H1 (cell line): Measurements from ENCODE around the gene PIGT. TPM values are rescaled to one million over a fixed set of nuclear protein-coding genes. Genes with fewer than 3 reads are reported as not detected.

ENCODE experiments used
- CTCF ChIA-PET: fragments of 300-600 bp; sonication (Branson Sonifier 250); formaldehyde crosslinking; loops from one replicate; lab custom pipeline; 2021; ENCODE audit not compliant: partially characterized antibody; lab: Charles Lee
- POLR2A ChIA-PET: fragments of 300-600 bp; sonication (Branson Sonifier 250); formaldehyde crosslinking; loops from one replicate; lab custom pipeline; 2021; ENCODE audit warnings: inconsistent platforms; ENCODE audit not compliant: partially characterized antibody; lab: Charles Lee
- DNase-seq, 2 experiments: peaks; one replicate each; pipeline versions ENCODE4 v3.0.0 to v3.0.0-alpha.2; 2010 to 2022; ENCODE audit warnings: low spot score in 2 of 2, low read depth in 1 of 2, mixed read lengths in 1 of 2
- FAIRE-seq: peaks from 2 replicates; lab custom pipeline; 2011; peaks lifted over from hg19 to GRCh38; lab: Jason Lieb, UNC
- H2AFZ ChIP-seq: 2 replicates; pipeline ENCODE4 v1.8.1; 2012; ENCODE audit warnings: low read length, inconsistent platforms
- H2AK5ac ChIP-seq: 2 replicates; pipeline ENCODE4 v1.6.1; 2013; ENCODE audit warnings: low read depth, low read length
- H2BK120ac ChIP-seq: replicated peaks from 2 replicates; pipeline ENCODE3; 2013; ENCODE audit warnings: low read depth, low read length, inconsistent platforms
- H2BK12ac ChIP-seq: 2 replicates; pipeline ENCODE4 v1.6.1; 2013; ENCODE audit warnings: low read depth, low read length
- H2BK15ac ChIP-seq: 2 replicates; pipeline ENCODE4 v1.6.1; 2013; ENCODE audit warnings: low read length
- H2BK20ac ChIP-seq: 2 replicates; pipeline ENCODE4 v1.6.1; 2013; ENCODE audit warnings: low read length
- H2BK5ac ChIP-seq: 2 replicates; pipeline ENCODE4 v1.6.1; 2013; ENCODE audit warnings: low read depth, low read length
- H3K14ac ChIP-seq: 2 replicates; pipeline ENCODE4 v1.6.1; 2013; ENCODE audit warnings: inconsistent platforms; ENCODE audit not compliant: insufficient read length
- H3K18ac ChIP-seq: 2 replicates; pipeline ENCODE4 v1.6.1; 2013; ENCODE audit warnings: low read length; ENCODE audit errors: extremely low read depth
- H3K23ac ChIP-seq: 2 replicates; pipeline ENCODE4 v1.6.1; 2013; ENCODE audit warnings: inconsistent platforms; ENCODE audit not compliant: insufficient read length
- H3K23me2 ChIP-seq: 2 replicates; pipeline ENCODE4 v1.6.1; 2013; ENCODE audit warnings: low read depth, low read length
- H3K27ac ChIP-seq: 2 replicates; pipeline ENCODE4 v1.6.1; 2011; ENCODE audit warnings: low read depth, low read length, inconsistent platforms
- H3K27me3 ChIP-seq, 4 experiments: replicated peaks in 1 of 4; 1 replicate in 1 of 4; 2 replicates in 3 of 4; pipeline versions ENCODE4 v1.6.1 to v1.8.1; 2011 to 2013; ENCODE audit warnings: low read length in 3 of 4, mild to moderate bottlenecking in 3 of 4, inconsistent platforms in 2 of 4, mixed read lengths in 2 of 4, moderate library complexity in 1 of 4; ENCODE audit not compliant: control insufficient read depth in 3 of 4, insufficient read depth in 3 of 4; ENCODE audit errors: extremely low read depth in 1 of 4
- H3K36me3 ChIP-seq, 4 experiments: 2 replicates each; pipeline versions ENCODE4 v1.6.1 to v1.8.1; 2011 to 2013; ENCODE audit warnings: mild to moderate bottlenecking in 4 of 4, low read length in 3 of 4, moderate library complexity in 2 of 4, control low read depth in 1 of 4, inconsistent platforms in 1 of 4; ENCODE audit not compliant: insufficient read depth in 4 of 4, control insufficient read depth in 2 of 4
- H3K4ac ChIP-seq: replicated peaks from 2 replicates; pipeline ENCODE3; 2013; ENCODE audit warnings: low read length, low read depth, mixed read lengths, inconsistent platforms; ENCODE audit not compliant: insufficient read length
- H3K4me1 ChIP-seq, 4 experiments: replicated peaks in 1 of 4; 1 replicate in 1 of 4; 2 replicates in 3 of 4; pipeline versions ENCODE4 v1.6.1 to v1.8.1; 2011 to 2013; ENCODE audit warnings: low read length in 3 of 4, inconsistent platforms in 2 of 4, mixed read lengths in 1 of 4; ENCODE audit not compliant: insufficient read depth in 4 of 4, control insufficient read depth in 3 of 4
- H3K4me2 ChIP-seq, 2 experiments: 2 replicates each; pipeline versions ENCODE4 v1.6.1 to v1.8.1; 2011 to 2013; ENCODE audit warnings: low read depth in 2 of 2, low read length in 2 of 2, control low read depth in 1 of 2, inconsistent platforms in 1 of 2, mild to moderate bottlenecking in 1 of 2; ENCODE audit not compliant: insufficient read depth in 1 of 2
- H3K4me3 ChIP-seq, 4 experiments: fragments of 200-600, 300-600 bp in 1 of 4; sonication (generic), shearing (Covaris generic), sonication (Bioruptor Twin) in 1 of 4; 2 replicates each; pipeline versions ENCODE4 v1.5.1 to v1.8.1; 2011 to 2016; ENCODE audit warnings: low read length in 4 of 4, low read depth in 3 of 4, control low read depth in 2 of 4, inconsistent platforms in 2 of 4, mild to moderate bottlenecking in 2 of 4, mixed read lengths in 1 of 4, moderate library complexity in 1 of 4; ENCODE audit not compliant: insufficient read depth in 2 of 4; ENCODE audit errors: extremely low read depth in 1 of 4
- H3K56ac ChIP-seq: replicated peaks from 2 replicates; pipeline ENCODE3; 2013; ENCODE audit warnings: low read depth, mild to moderate bottlenecking, mixed read lengths, low read length, inconsistent platforms; ENCODE audit not compliant: insufficient read length
- H3K79me1 ChIP-seq: 2 replicates; pipeline ENCODE4 v1.6.1; 2013; ENCODE audit warnings: low read depth, low read length, control low read depth
- H3K79me2 ChIP-seq, 2 experiments: 2 replicates each; pipeline versions ENCODE4 v1.6.1 to v1.8.1; 2012 to 2013; ENCODE audit warnings: low read length in 2 of 2, mild to moderate bottlenecking in 2 of 2, inconsistent platforms in 1 of 2; ENCODE audit not compliant: insufficient read depth in 2 of 2, control insufficient read depth in 1 of 2
- H3K9ac ChIP-seq, 4 experiments: replicated peaks in 1 of 4; 1 replicate in 1 of 4; 2 replicates in 3 of 4; pipeline versions ENCODE4 v1.6.1 to v1.8.1; 2011 to 2013; ENCODE audit warnings: low read depth in 3 of 4, low read length in 3 of 4, control low read depth in 2 of 4, mild to moderate bottlenecking in 2 of 4, moderate library complexity in 2 of 4, inconsistent platforms in 1 of 4; ENCODE audit errors: extremely low read depth in 1 of 4
- H3K9me3 ChIP-seq, 2 experiments: 2 replicates each; pipeline versions ENCODE4 v1.6.1 to v1.8.1; 2012 to 2013; ENCODE audit warnings: mild to moderate bottlenecking in 2 of 2, moderate library complexity in 2 of 2, control low read depth in 1 of 2, inconsistent platforms in 1 of 2, low read depth in 1 of 2, low read length in 1 of 2, mixed read lengths in 1 of 2; ENCODE audit not compliant: insufficient read depth in 2 of 2
- H4K20me1 ChIP-seq, 2 experiments: replicated peaks in 1 of 2; 2 replicates each; pipeline versions ENCODE3 to v1.8.1; 2011 to 2013; ENCODE audit warnings: inconsistent platforms in 2 of 2, low read length in 2 of 2, mild to moderate bottlenecking in 1 of 2; ENCODE audit not compliant: insufficient read depth in 2 of 2, control insufficient read depth in 1 of 2
- H4K5ac ChIP-seq: 2 replicates; pipeline ENCODE4 v1.6.1; 2013; ENCODE audit warnings: low read length, low read depth, mixed read lengths, inconsistent platforms; ENCODE audit not compliant: insufficient read length
- H4K8ac ChIP-seq: 2 replicates; pipeline ENCODE4 v1.8.0; 2013; ENCODE audit warnings: mild to moderate bottlenecking, moderate library complexity, low read length, inconsistent platforms; ENCODE audit not compliant: insufficient read depth; ENCODE audit errors: extremely low read depth
- H4K91ac ChIP-seq: replicated peaks from 2 replicates; pipeline ENCODE3; 2013; ENCODE audit warnings: low read length, mixed read lengths, inconsistent platforms; ENCODE audit not compliant: insufficient read length
- ATF3 ChIP-seq: IDR thresholded peaks from 2 replicates; pipeline ENCODE4 v1.6.1; 2011; ENCODE audit warnings: low read depth, mild to moderate bottlenecking, low read length; ENCODE audit not compliant: insufficient read depth
- BCL11A ChIP-seq, 2 experiments: IDR thresholded peaks; one replicate each; pipeline ENCODE4 v1.6.1; 2011; ENCODE audit warnings: low read depth in 2 of 2, low read length in 2 of 2, mild to moderate bottlenecking in 2 of 2
- CBX8 ChIP-seq: fragments of 300-800, 300-1000 bp; sonication (generic); IDR thresholded peaks from 2 replicates; pipeline ENCODE4 v1.7.1; 2016; ENCODE audit warnings: low read depth, low read length, borderline replicate concordance
- CTBP2 ChIP-seq: IDR thresholded peaks from 2 replicates; pipeline ENCODE4 v1.7.0; 2011; ENCODE audit warnings: borderline replicate concordance, mild to moderate bottlenecking, moderate library complexity, mixed read lengths, low read length; ENCODE audit not compliant: insufficient read depth, insufficient read length
- FOSL1 ChIP-seq: IDR thresholded peaks from 2 replicates; pipeline ENCODE4 v1.6.1; 2011; ENCODE audit warnings: mild to moderate bottlenecking, low read depth, low read length, moderate library complexity; ENCODE audit not compliant: insufficient read depth
- GTF2F1 ChIP-seq: IDR thresholded peaks from 2 replicates; pipeline ENCODE4 v1.6.1; 2012; ENCODE audit warnings: low read depth, low read length, improper control_type of control experiment, borderline replicate concordance
- RFX5 ChIP-seq: IDR thresholded peaks from 2 replicates; pipeline ENCODE4 v1.6.1; 2011; ENCODE audit warnings: low read depth, low read length, improper control_type of control experiment, borderline replicate concordance
- SIX5 ChIP-seq: IDR thresholded peaks from 2 replicates; pipeline ENCODE4 v1.6.1; 2011; ENCODE audit warnings: mild to moderate bottlenecking, low read depth, low read length
- SRF ChIP-seq: IDR thresholded peaks from 2 replicates; pipeline ENCODE4 v1.6.1; 2011; ENCODE audit warnings: mild to moderate bottlenecking, low read depth, low read length, moderate library complexity
- TBP ChIP-seq: IDR thresholded peaks from 2 replicates; pipeline ENCODE4 v1.6.1; 2011; ENCODE audit warnings: low read depth, low read length, improper control_type of control experiment
- ZNF274 ChIP-seq: IDR thresholded peaks from 2 replicates; pipeline ENCODE4 v1.7.0; 2012; ENCODE audit warnings: low read length, borderline replicate concordance; ENCODE audit errors: extremely low read depth
- WGBS, 2 experiments: shearing (Covaris generic) in 1 of 2; methylation state at CpG; one replicate each; pipeline versions ENCODE4 v1.1.6 to v1.1.7; 2013 to 2015; ENCODE audit warnings: low lambda C conversion rate in 2 of 2, mixed read lengths in 2 of 2, inconsistent platforms in 1 of 2, low coverage in 1 of 2, missing lambda C conversion rate in 1 of 2; ENCODE audit not compliant: insufficient replicate concordance in 2 of 2, insufficient coverage in 1 of 2, insufficient read length in 1 of 2; ENCODE audit errors: extremely low coverage in 1 of 2, missing lambda C conversion rate in 1 of 2; 5-methylcytosine and 5-hydroxymethylcytosine counted together
- polyA plus RNA-seq, 7 experiments: library from polyadenylated mRNA; depleted of rRNA in 3 of 7; stranded (reverse) in 5 of 7; unstranded in 2 of 7; fragments of >200 nt in 5 of 7; fragments of 200-250 nt in 2 of 7; gene quantifications; 1 replicate in 5 of 7; 2 replicates in 1 of 7; 4 replicates in 1 of 7; pipeline versions ENCODE4 v1.2.1 to v1.2.3, GENCODE V29; 2011 to 2013; ENCODE audit warnings: missing spikeins in 2 of 7, mixed read lengths in 2 of 7
- total RNA-seq: library from RNA; stranded (reverse); fragmentation: NEBNext Ultra II Directional; extraction: Animal tissue kit (Norgen Biotek cat#: 25700); gene quantifications from 2 replicates; pipeline ENCODE4 v1.2.1, GENCODE V29; 2021

The PIGT gene
- total and polyA plus RNA-seq, 2 of the 8 experiments (the other 6 are each of a cell fraction or from before 2014, with no cell fraction given) = 66.0 to 89.7 TPM

DNA sequence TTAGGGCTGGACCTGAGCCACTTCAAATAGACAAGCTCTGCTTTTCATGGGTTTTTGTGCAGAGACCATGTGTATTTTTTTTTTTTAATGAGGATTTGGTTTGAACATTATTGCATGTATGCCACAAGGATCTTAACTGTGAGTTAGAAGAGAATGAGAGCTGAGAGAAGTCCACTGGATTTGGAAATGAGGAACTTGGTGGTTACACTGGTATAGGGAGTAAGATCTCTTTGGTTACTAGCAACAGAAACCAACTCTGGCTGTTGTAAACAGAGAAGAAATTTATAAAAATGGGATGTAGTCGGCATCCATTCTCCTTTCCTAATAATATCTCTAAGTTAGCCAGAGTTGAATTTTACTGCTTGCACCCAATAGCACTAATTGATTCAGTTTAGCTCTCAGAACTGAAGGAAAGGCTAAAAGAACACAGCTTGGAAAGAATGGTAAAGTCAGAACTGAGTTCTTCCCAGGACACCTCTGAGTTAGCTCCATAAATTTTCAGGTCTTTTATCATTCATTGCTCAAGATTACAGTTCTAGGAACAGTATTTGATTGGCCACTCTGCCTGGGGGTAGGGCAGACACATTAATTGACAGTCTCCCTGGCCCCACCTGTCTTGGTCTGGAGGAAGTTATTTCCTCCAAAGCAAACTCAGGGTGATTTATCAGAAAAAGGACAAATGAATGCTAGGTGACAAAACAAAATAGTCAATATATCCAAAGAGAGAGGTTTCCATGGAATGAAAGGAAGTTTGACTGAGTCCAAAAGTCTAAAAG, 49.7 kb downstream of the PIGT start:
- ChIA-PET POLR2A (interaction anchor here (0.6 to 0.8 kb wide), 2 partner anchors 12 to 13 kb away, joined by 3 to 4 read pairs; no protein-coding TSS in a partner anchor), CTCF (interaction anchor here (0.7 to 18.5 kb wide), 14 partner anchors 8 to 305 kb away, joined by 3 to 317 read pairs (median 4); partner anchors contain the start of genes SYS1 and WFDC6)
- Histone ChIP-seq H2BK15ac (no peak overlapping the region), H3K36me3 (no peaks in the 10 kb centered on the region), H3K23me2 (peaks cover 9% of the 10 kb centered on the region; the same call in 1 of the 2 replicates), H2AFZ (peak overlapping the region; percentile 44; the same call in 1 of the 2 replicates), H3K14ac (no peak overlapping the region), H3K9ac (no peak overlapping the region), H4K20me1 (no peaks in the 10 kb centered on the region), H3K9me3 (no peaks in the 10 kb centered on the region), H4K5ac (no peak overlapping the region), H3K4me2 (no peak overlapping the region), H3K23ac (no peak overlapping the region), H3K56ac (no peak overlapping the region), H3K79me1 (no peaks in the 10 kb centered on the region), H3K27me3 (no peaks in the 10 kb centered on the region; a peak in 2 of 7 replicates), H2BK120ac (no peak overlapping the region), H3K79me2 (no peaks in the 10 kb centered on the region), H2BK12ac (no peak overlapping the region), H3K4me3 (no peak overlapping the region), H4K91ac (no peak overlapping the region), H3K27ac (no peak overlapping the region), H3K18ac (no peak overlapping the region), H2AK5ac (no peak overlapping the region), H3K4ac (no peak overlapping the region), H2BK20ac (no peak overlapping the region), H4K8ac (no peak overlapping the region), H2BK5ac (no peak overlapping the region), H3K4me1 (peaks cover 0 to 10% (median 2%) of the 10 kb centered on the region in 4 experiments; a peak in 5 of 7 replicates)
- WGBS, 2 experiments = 64% methylated on average over 1 of the region's 1 CpG; no CpG with 5 or more reads in 1 of the 2 experiments
- FAIRE-seq = no peak
- DNase-seq = no peak
- TF ChIP-seq CBX8 = no peak
- no peak for TF ChIP-seq SRF
- no peak for TF ChIP-seq GTF2F1
- no peak for TF ChIP-seq CTBP2
- no peak for TF ChIP-seq ZNF274
- no peak for TF ChIP-seq BCL11A (IDR thresholded peaks at IDR 0.05; ENCODE audit: low read depth in 2 of 2, low read length in 2 of 2)
- no peak for TF ChIP-seq TBP
- TF ChIP-seq RFX5 = no peak
- no peak for TF ChIP-seq ATF3
- TF ChIP-seq SIX5 = no peak
- TF ChIP-seq FOSL1 = no peak
